GM12878 (cell line): ENCODE measurements around the gene THOC6. TPM values are rescaled to one million over a fixed set of nuclear protein-coding genes. Genes with fewer than 3 reads are reported as not detected.

Experiments used
- BRCA1 ChIP-seq: IDR thresholded peaks from 2 replicates; pipeline ENCODE4 v1.6.1; 2011; ENCODE audit warnings: low read depth, low read length, improper control_type of control experiment
- CTCF ChIP-seq, 3 experiments: IDR thresholded peaks in 2 of 3; conservative IDR thresholded peaks in 1 of 3; 2 replicates each; pipeline ENCODE4 v1.5.1; 2011; ENCODE audit warnings: low read depth in 3 of 3, low read length in 3 of 3, mild to moderate bottlenecking in 3 of 3, control low read depth in 2 of 3, moderate library complexity in 2 of 3, inconsistent platforms in 1 of 3, mixed read lengths in 1 of 3; ENCODE audit not compliant: control insufficient read depth in 2 of 3, insufficient read depth in 1 of 3; ENCODE audit errors: extremely low read depth in 1 of 3
- FOXM1 ChIP-seq: IDR thresholded peaks from 2 replicates; pipeline ENCODE4 v1.6.1; 2012; ENCODE audit warnings: low read depth, mild to moderate bottlenecking, inconsistent platforms, low read length, moderate library complexity
- GATAD2B ChIP-seq: fragments of 450-650 bp; conservative IDR thresholded peaks from 2 replicates; pipeline ENCODE4 v1.6.1; 2017; ENCODE audit warnings: low read depth, mild to moderate bottlenecking, moderate library complexity
- IRF4 ChIP-seq: IDR thresholded peaks from 2 replicates; pipeline ENCODE4 v1.6.1; 2011; ENCODE audit warnings: low read depth, low read length
- MXI1 ChIP-seq: fragments of 150-350 bp; IDR thresholded peaks from 2 replicates; pipeline ENCODE4 v1.6.1; 2011; ENCODE audit warnings: low read depth, mild to moderate bottlenecking, inconsistent platforms, low read length, improper control_type of control experiment
- MYC ChIP-seq: IDR thresholded peaks from 2 replicates; pipeline ENCODE4 v1.6.1; 2011; ENCODE audit warnings: mild to moderate bottlenecking, low read length, moderate library complexity, inconsistent platforms; ENCODE audit not compliant: insufficient read depth, insufficient replicate concordance, insufficient read length, severe bottlenecking
- NFXL1 ChIP-seq: fragments of 450-650 bp; IDR thresholded peaks from 2 replicates; pipeline ENCODE4 v1.6.1; 2017; ENCODE audit warnings: antibody characterized with exemption, mild to moderate bottlenecking, borderline replicate concordance
- NR2F1 ChIP-seq: fragments of 450-650 bp; conservative IDR thresholded peaks from 2 replicates; pipeline ENCODE4 v1.6.1; 2017; ENCODE audit warnings: mild to moderate bottlenecking
- PML ChIP-seq: IDR thresholded peaks from 2 replicates; pipeline ENCODE4 v1.6.1; 2012; ENCODE audit warnings: low read length, inconsistent platforms
- polyA plus RNA-seq, 11 experiments: library from polyadenylated mRNA; depleted of rRNA in 4 of 11; unstranded in 6 of 11; stranded (reverse) in 5 of 11; fragments of >200 nt; fragmentation: Nextera tagmentation in 4 of 11; fragmentation: Illumina TruSeq in 1 of 11; extraction: Ambion mirVana in 4 of 11; extraction: Trizol in 1 of 11; gene quantifications; 1 replicate in 1 of 11; 2 replicates in 10 of 11; pipeline versions ENCODE4 v1.2.1 to v1.2.3, GENCODE V29; 2011 to 2016; ENCODE audit warnings: inconsistent platforms in 2 of 11, missing spikeins in 2 of 11, low read depth in 1 of 11
- total RNA-seq, 4 experiments: library from RNA; depleted of rRNA in 3 of 4; stranded (reverse); fragments of >200 nt in 3 of 4; fragmentation: Illumina TruSeq in 1 of 4; extraction: Trizol in 1 of 4; gene quantifications; 2 replicates each; pipeline versions ENCODE4 v1.2.1 to v1.2.3, GENCODE V29; 2013 to 2021

The THOC6 gene
- total and polyA plus RNA-seq, 10 of the 15 experiments (the other 5 are each of a cell fraction or from before 2014, with no cell fraction given): 1.0 to 54.4 (median 27.9) TPM

DNA sequence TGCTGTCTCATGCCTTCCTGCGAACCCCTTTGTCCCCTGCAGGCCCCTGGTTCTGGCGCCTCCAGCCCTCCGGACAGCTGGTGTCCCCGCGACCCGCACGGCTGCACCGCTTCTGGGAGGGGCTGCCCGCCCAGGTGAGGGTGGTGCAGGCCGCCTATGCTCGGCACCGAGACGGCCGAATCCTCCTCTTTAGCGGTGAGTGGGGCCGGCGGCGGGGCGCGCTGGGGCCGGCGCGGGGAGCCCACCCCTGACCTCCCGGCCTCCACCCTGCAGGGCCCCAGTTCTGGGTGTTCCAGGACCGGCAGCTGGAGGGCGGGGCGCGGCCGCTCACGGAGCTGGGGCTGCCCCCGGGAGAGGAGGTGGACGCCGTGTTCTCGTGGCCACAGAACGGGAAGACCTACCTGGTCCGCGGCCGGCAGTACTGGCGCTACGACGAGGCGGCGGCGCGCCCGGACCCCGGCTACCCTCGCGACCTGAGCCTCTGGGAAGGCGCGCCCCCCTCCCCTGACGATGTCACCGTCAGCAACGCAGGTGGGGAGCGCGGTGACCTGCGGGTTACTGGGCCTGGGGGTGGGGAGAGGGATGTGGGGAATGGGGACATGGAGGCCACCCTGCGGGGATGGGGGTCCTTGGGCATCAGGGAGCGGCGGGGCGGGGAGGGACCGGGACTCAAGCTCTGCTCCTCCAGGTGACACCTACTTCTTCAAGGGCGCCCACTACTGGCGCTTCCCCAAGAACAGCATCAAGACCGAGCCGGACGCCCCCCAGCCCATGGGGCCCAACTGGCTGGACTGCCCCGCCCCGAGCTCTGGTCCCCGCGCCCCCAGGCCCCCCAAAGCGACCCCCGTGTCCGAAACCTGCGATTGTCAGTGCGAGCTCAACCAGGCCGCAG, 34.5 kb downstream of the THOC6 start (continued):
- TF ChIP-seq MYC: no peak
- peak; percentile 58; the same call in 1 of the 2 replicates for TF ChIP-seq NR2F1
- no peak for TF ChIP-seq MXI1
- TF ChIP-seq IRF4: no peak
- TF ChIP-seq GATAD2B: 0 out of 2 replicates have a peak, but pooled peaks have one; percentile 37
- TF ChIP-seq FOXM1: no peak
- TF ChIP-seq BRCA1: no peak
- no peak for TF ChIP-seq PML
- no peak for TF ChIP-seq NFXL1
- peak in 2 of 3 experiments; percentile 49 to 59; a peak in 5 of 6 replicates for TF ChIP-seq CTCF (IDR thresholded peaks at IDR 0.05 in 2 of 3, conservative IDR thresholded peaks at IDR 0.05 in 1 of 3; ENCODE audit: control insufficient read depth in 2 of 3, extremely low read depth in 1 of 3, insufficient read depth in 1 of 3, low read depth in 3 of 3, low read length in 3 of 3)
